LNCAP (cell line): ENCODE results near the gene STIL.

Experiments used
- CTCF ChIP-seq: fragments of 450-650 bp; IDR thresholded peaks from 2 replicates; pipeline ENCODE4 v1.5.1; 2017; ENCODE audit warnings: mild to moderate bottlenecking

The STIL gene

GRCh38 chr1:47302472-47302871 lies 11.5 kb downstream of the STIL start:
- TF ChIP-seq CTCF: no peak

GRCh38 chr1:47298025-47298699 lies 15.8 kb downstream of the STIL start:
- no peak for TF ChIP-seq CTCF

GRCh38 chr1:47295579-47295978 lies 18.4 kb downstream of the STIL start:
- TF ChIP-seq CTCF: no peak

- no peak for TF ChIP-seq CTCF
Observed at GRCh38 chr1:47280142-47280541, 33.8 kb downstream of the STIL start.

GRCh38 chr1:47276850-47277249 lies 37.1 kb downstream of the STIL start:
- TF ChIP-seq CTCF: no peak

GRCh38 chr1:47262787-47263413 lies 51.0 kb downstream of the STIL start:
- TF ChIP-seq CTCF: peak; percentile 74

- no peak for TF ChIP-seq CTCF
Observed at GRCh38 chr1:47257224-47257623, 56.7 kb downstream of the STIL start.

GRCh38 chr1:47252795-47253194 lies 61.2 kb downstream of the STIL start:
- TF ChIP-seq CTCF: no peak
